Neural cell (in vitro differentiated cells): ENCODE measurements around the gene CEP350.

Experiments used
- TF ChIP-seq, protein P1 (sequence below): IDR thresholded peaks from 2 replicates; pipeline ENCODE4 v1.6.1; 2012; ENCODE audit warnings: borderline replicate concordance
- TF ChIP-seq, protein P2 (sequence below): fragments of 450-650 bp; IDR thresholded peaks from 2 replicates; pipeline ENCODE4 v1.5.1; 2014; ENCODE audit warnings: antibody characterized with exemption, mild to moderate bottlenecking, moderate library complexity; ENCODE audit not compliant: poor library complexity, severe bottlenecking

DNA sequence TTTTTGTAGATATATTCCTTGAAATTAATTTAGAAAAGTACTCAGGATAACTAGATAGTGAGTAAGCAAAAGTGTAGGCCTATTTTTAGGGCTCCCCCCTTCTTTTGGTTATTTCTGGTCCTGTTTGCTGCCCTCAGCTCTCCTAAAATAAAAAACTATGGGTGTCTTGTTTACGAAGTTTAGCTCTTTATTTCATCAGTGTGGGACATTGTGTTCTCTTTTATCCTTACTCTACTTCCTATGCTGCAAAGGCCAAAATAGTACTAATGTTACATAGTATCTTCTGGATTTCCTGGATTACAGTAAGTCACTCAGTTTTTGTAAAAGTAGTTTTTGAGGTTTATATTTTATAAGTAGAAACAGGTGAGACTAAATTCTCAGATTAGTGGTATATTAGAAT, 15.4 kb downstream of the CEP350 start:
- TF ChIP-seq, protein P1, sequence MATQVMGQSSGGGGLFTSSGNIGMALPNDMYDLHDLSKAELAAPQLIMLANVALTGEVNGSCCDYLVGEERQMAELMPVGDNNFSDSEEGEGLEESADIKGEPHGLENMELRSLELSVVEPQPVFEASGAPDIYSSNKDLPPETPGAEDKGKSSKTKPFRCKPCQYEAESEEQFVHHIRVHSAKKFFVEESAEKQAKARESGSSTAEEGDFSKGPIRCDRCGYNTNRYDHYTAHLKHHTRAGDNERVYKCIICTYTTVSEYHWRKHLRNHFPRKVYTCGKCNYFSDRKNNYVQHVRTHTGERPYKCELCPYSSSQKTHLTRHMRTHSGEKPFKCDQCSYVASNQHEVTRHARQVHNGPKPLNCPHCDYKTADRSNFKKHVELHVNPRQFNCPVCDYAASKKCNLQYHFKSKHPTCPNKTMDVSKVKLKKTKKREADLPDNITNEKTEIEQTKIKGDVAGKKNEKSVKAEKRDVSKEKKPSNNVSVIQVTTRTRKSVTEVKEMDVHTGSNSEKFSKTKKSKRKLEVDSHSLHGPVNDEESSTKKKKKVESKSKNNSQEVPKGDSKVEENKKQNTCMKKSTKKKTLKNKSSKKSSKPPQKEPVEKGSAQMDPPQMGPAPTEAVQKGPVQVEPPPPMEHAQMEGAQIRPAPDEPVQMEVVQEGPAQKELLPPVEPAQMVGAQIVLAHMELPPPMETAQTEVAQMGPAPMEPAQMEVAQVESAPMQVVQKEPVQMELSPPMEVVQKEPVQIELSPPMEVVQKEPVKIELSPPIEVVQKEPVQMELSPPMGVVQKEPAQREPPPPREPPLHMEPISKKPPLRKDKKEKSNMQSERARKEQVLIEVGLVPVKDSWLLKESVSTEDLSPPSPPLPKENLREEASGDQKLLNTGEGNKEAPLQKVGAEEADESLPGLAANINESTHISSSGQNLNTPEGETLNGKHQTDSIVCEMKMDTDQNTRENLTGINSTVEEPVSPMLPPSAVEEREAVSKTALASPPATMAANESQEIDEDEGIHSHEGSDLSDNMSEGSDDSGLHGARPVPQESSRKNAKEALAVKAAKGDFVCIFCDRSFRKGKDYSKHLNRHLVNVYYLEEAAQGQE = no peak
- TF ChIP-seq, protein P2, sequence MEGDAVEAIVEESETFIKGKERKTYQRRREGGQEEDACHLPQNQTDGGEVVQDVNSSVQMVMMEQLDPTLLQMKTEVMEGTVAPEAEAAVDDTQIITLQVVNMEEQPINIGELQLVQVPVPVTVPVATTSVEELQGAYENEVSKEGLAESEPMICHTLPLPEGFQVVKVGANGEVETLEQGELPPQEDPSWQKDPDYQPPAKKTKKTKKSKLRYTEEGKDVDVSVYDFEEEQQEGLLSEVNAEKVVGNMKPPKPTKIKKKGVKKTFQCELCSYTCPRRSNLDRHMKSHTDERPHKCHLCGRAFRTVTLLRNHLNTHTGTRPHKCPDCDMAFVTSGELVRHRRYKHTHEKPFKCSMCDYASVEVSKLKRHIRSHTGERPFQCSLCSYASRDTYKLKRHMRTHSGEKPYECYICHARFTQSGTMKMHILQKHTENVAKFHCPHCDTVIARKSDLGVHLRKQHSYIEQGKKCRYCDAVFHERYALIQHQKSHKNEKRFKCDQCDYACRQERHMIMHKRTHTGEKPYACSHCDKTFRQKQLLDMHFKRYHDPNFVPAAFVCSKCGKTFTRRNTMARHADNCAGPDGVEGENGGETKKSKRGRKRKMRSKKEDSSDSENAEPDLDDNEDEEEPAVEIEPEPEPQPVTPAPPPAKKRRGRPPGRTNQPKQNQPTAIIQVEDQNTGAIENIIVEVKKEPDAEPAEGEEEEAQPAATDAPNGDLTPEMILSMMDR = no peak
